ENCODE results near the gene KANSL1L.

DNA sequence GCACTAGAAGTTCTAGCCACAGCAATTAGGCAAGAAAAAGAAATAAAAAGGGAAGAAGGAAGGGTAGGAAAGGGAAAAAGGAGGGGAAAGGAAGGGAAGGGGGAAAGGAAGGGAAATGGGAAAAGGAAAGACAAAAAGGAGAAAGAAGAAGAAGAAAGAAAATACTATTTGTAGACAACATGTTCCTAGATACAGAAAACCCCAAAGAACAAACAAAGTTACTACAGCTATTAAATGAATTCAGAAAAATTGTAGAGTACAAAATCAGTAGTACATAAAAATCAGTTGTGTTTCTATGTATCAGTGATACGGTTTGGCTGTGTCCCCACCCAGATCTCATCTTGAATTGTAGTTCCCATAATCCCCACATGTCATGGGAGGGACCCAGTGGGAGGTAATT is 116.5 kb downstream of the KANSL1L start:
- TF ChIP-seq, protein P1, sequence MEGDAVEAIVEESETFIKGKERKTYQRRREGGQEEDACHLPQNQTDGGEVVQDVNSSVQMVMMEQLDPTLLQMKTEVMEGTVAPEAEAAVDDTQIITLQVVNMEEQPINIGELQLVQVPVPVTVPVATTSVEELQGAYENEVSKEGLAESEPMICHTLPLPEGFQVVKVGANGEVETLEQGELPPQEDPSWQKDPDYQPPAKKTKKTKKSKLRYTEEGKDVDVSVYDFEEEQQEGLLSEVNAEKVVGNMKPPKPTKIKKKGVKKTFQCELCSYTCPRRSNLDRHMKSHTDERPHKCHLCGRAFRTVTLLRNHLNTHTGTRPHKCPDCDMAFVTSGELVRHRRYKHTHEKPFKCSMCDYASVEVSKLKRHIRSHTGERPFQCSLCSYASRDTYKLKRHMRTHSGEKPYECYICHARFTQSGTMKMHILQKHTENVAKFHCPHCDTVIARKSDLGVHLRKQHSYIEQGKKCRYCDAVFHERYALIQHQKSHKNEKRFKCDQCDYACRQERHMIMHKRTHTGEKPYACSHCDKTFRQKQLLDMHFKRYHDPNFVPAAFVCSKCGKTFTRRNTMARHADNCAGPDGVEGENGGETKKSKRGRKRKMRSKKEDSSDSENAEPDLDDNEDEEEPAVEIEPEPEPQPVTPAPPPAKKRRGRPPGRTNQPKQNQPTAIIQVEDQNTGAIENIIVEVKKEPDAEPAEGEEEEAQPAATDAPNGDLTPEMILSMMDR (IDR thresholded peaks at IDR 0.05): no peak
- TF ChIP-seq POLR2AphosphoS5 (IDR thresholded peaks at IDR 0.05): no peak
- no peak for TF ChIP-seq POLR2A (IDR thresholded peaks at IDR 0.05)
